ENCODE results near the gene DCDC2C. TPM values are rescaled to one million over a fixed set of nuclear protein-coding genes. Genes with fewer than 3 reads are reported as not detected.

Gene DCDC2C
- polyA plus RNA-seq, 2 of the 4 experiments (the other 2 are of a cell fraction), result not detected

DNA sequence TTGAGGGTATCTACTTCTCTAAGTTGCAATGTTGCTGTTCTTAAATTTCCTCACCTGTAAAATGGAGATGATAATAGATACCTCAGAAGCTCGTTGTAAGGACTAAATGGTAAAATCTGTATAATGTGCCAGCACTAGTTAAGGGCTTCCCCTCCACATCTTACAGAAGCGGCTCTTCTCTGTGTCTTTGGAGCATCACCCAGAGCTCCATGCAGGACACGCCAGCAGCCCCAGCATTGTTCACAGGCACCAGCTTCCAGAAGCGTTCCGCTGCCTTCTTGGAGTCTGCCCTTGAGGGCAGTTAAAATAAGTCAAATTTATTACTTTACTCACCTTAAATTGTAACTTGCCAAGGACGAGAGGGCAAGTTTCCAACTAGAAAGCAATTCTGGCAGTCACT is 5.8 kb downstream of the DCDC2C start:
- POLR2A ChIA-PET, result no interaction called here
- WGBS (ENCODE audit: missing lambda C conversion rate), result 16% methylated on average over 6 of the region's 6 CpGs
- no peak for FAIRE-seq

DNA sequence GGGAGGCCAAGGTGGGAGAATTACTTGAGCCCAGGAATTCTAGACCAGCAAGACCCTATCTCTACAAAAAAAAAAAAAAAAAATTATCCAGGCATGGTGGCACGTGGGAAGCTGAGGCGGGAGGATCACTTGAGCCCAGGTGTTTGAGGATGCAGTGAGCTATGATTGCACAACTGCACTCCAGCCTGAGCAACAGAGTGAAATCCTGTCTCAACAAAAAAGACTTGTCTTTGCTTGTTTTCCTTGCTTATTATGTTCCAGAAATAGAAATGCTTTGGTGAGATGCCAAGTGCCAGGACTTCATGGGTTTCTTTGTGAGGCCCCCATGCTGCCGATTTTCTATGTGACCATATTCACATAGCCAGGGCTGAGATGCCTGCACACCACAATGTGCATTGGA is 9.0 kb downstream of the DCDC2C start:
- H3K27ac ChIP-seq, result no peak overlapping the region
- TF ChIP-seq, protein P1, sequence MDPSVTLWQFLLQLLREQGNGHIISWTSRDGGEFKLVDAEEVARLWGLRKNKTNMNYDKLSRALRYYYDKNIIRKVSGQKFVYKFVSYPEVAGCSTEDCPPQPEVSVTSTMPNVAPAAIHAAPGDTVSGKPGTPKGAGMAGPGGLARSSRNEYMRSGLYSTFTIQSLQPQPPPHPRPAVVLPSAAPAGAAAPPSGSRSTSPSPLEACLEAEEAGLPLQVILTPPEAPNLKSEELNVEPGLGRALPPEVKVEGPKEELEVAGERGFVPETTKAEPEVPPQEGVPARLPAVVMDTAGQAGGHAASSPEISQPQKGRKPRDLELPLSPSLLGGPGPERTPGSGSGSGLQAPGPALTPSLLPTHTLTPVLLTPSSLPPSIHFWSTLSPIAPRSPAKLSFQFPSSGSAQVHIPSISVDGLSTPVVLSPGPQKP (IDR thresholded peaks at IDR 0.05; ENCODE audit: low read depth, low read length), result no peak
- TF ChIP-seq HOXB13 (CRISPR knock-in tag; IDR thresholded peaks at IDR 0.05; ENCODE audit: low read depth), result no peak
- TF ChIP-seq, protein P2, sequence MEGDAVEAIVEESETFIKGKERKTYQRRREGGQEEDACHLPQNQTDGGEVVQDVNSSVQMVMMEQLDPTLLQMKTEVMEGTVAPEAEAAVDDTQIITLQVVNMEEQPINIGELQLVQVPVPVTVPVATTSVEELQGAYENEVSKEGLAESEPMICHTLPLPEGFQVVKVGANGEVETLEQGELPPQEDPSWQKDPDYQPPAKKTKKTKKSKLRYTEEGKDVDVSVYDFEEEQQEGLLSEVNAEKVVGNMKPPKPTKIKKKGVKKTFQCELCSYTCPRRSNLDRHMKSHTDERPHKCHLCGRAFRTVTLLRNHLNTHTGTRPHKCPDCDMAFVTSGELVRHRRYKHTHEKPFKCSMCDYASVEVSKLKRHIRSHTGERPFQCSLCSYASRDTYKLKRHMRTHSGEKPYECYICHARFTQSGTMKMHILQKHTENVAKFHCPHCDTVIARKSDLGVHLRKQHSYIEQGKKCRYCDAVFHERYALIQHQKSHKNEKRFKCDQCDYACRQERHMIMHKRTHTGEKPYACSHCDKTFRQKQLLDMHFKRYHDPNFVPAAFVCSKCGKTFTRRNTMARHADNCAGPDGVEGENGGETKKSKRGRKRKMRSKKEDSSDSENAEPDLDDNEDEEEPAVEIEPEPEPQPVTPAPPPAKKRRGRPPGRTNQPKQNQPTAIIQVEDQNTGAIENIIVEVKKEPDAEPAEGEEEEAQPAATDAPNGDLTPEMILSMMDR (IDR thresholded peaks at IDR 0.05), result no peak
- TF ChIP-seq CHD2 (IDR thresholded peaks at IDR 0.05; ENCODE audit: low read length, partially characterized antibody), result no peak
- TF ChIP-seq TP53 (CRISPR knock-in tag; IDR thresholded peaks at IDR 0.05), result no peak
- no peak for TF ChIP-seq FOSL2 (IDR thresholded peaks at IDR 0.05)
- TF ChIP-seq FOSL2 (CRISPR knock-in tag; IDR thresholded peaks at IDR 0.05), result no peak
- WGBS (ENCODE audit: missing lambda C conversion rate), result 2% methylated on average over 3 of the region's 3 CpGs
- DNase-seq (ENCODE audit: low read depth in 1 of 2, low spot score in 1 of 2) (no peak), ATAC-seq (no peak), FAIRE-seq (no peak)
- no peaks in the 10 kb centered on the region for H3K4me1 ChIP-seq
- POLR2A ChIA-PET, result no interaction called here
- CTCF ChIA-PET, result interaction anchor here (0.6 to 2.5 kb wide), 4 partner anchors 18 to 184 kb away, joined by 3 to 10 read pairs (median 4); no protein-coding TSS in a partner anchor
- peaks cover 4% of the 10 kb centered on the region; the same call in 1 of the 3 replicates for H3K9me3 ChIP-seq
- no peak overlapping the region for H3K4me2 ChIP-seq
- H3K4me3 ChIP-seq, result no peak overlapping the region

More for the DNA sequence above, 5.8 kb downstream of the DCDC2C start:
- Histone ChIP-seq H3K4me2 (no peak overlapping the region), H3K4me1 (no peaks in the 10 kb centered on the region), H3K9me3 (peaks cover 4% of the 10 kb centered on the region; the same call in 1 of the 3 replicates), H3K4me3 (no peak overlapping the region), H3K27ac (no peak overlapping the region)
- ATAC-seq, result peak in 1 of 2 experiments; percentile 36; a peak in 2 of 6 replicates
- CTCF ChIA-PET, result interaction anchor here (2.1 kb wide), 1 partner anchor 19 kb away, joined by 7 read pairs; no protein-coding TSS in a partner anchor
- TF ChIP-seq FOSL2 (IDR thresholded peaks at IDR 0.05) (no peak), FOSL2 (CRISPR knock-in tag; IDR thresholded peaks at IDR 0.05) (no peak), ZC3H11A (IDR thresholded peaks at IDR 0.05) (no peak), GATA3 (IDR thresholded peaks at IDR 0.05; ENCODE audit: borderline replicate concordance) (no peak), CHD2 (IDR thresholded peaks at IDR 0.05; ENCODE audit: low read length, partially characterized antibody) (no peak), CBX8 (IDR thresholded peaks at IDR 0.05) (no peak), CBX2 (IDR thresholded peaks at IDR 0.05; ENCODE audit: borderline replicate concordance, low read depth) (no peak), TP53 (CRISPR knock-in tag; IDR thresholded peaks at IDR 0.05) (no peak), BHLHE40 (IDR thresholded peaks at IDR 0.05; ENCODE audit: low read depth, low read length) (no peak), POLR2AphosphoS2 (conservative IDR thresholded peaks at IDR 0.05; ENCODE audit: low read length) (no peak), FOXS1 (CRISPR knock-in tag; IDR thresholded peaks at IDR 0.05) (no peak), KDM5A (IDR thresholded peaks at IDR 0.05) (no peak), TFCP2L1 (CRISPR knock-in tag; IDR thresholded peaks at IDR 0.05) (no peak), EHF (CRISPR knock-in tag; IDR thresholded peaks at IDR 0.05) (no peak), RNF2 (IDR thresholded peaks at IDR 0.05; ENCODE audit: borderline replicate concordance, low read depth) (no peak), POLR2A (IDR thresholded peaks at IDR 0.05; ENCODE audit: low read length) (no peak)
- TF ChIP-seq, protein P3, sequence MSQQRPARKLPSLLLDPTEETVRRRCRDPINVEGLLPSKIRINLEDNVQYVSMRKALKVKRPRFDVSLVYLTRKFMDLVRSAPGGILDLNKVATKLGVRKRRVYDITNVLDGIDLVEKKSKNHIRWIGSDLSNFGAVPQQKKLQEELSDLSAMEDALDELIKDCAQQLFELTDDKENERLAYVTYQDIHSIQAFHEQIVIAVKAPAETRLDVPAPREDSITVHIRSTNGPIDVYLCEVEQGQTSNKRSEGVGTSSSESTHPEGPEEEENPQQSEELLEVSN (IDR thresholded peaks at IDR 0.05; ENCODE audit: borderline replicate concordance, low read depth), result no peak
- TF ChIP-seq, protein P4, sequence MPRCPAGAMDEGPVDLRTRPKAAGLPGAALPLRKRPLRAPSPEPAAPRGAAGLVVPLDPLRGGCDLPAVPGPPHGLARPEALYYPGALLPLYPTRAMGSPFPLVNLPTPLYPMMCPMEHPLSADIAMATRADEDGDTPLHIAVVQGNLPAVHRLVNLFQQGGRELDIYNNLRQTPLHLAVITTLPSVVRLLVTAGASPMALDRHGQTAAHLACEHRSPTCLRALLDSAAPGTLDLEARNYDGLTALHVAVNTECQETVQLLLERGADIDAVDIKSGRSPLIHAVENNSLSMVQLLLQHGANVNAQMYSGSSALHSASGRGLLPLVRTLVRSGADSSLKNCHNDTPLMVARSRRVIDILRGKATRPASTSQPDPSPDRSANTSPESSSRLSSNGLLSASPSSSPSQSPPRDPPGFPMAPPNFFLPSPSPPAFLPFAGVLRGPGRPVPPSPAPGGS (IDR thresholded peaks at IDR 0.05), result no peak
- TF ChIP-seq, protein P1 (IDR thresholded peaks at IDR 0.05; ENCODE audit: low read depth, low read length), result no peak
- no peak for DNase-seq (ENCODE audit: low read depth in 1 of 2, low spot score in 1 of 2)

All from A549 (cell line).